H9 (cell line): ENCODE measurements around the gene AKAP9. TPM values are rescaled to one million over a fixed set of nuclear protein-coding genes. Genes with fewer than 3 reads are reported as not detected.

Experiments
- DNase-seq: peaks from one replicate; pipeline ENCODE4 v3.0.0-alpha.2; 2017
- H2AFZ ChIP-seq: one replicate; pipeline ENCODE4 v1.6.1; 2013; ENCODE audit warnings: mild to moderate bottlenecking, low read length, control low read depth, moderate library complexity
- H2AK5ac ChIP-seq: 2 replicates; pipeline ENCODE4 v1.6.1; 2013; ENCODE audit warnings: low read length, control low read depth, mixed read lengths; ENCODE audit not compliant: insufficient read length
- H2BK120ac ChIP-seq: one replicate; pipeline ENCODE4 v1.6.1; 2013; ENCODE audit warnings: low read depth, mild to moderate bottlenecking, low read length, control low read depth, inconsistent platforms; ENCODE audit not compliant: poor library complexity, severe bottlenecking
- H2BK12ac ChIP-seq: 2 replicates; pipeline ENCODE4 v1.6.1; 2013; ENCODE audit warnings: low read length, control low read depth, mixed read lengths, low read depth; ENCODE audit not compliant: insufficient read length
- H2BK15ac ChIP-seq: 2 replicates; pipeline ENCODE4 v1.6.1; 2013; ENCODE audit warnings: low read depth, low read length, control low read depth
- H2BK20ac ChIP-seq: one replicate; pipeline ENCODE4 v1.6.1; 2013; ENCODE audit warnings: low read depth, mild to moderate bottlenecking, low read length, control low read depth, inconsistent platforms; ENCODE audit not compliant: poor library complexity, severe bottlenecking
- H2BK5ac ChIP-seq: 2 replicates; pipeline ENCODE4 v1.6.1; 2013; ENCODE audit warnings: low read length, control low read depth, mixed read lengths; ENCODE audit not compliant: insufficient read length
- H3K14ac ChIP-seq: 2 replicates; pipeline ENCODE4 v1.6.1; 2013; ENCODE audit warnings: low read length, control low read depth; ENCODE audit not compliant: insufficient read depth
- H3K18ac ChIP-seq: 2 replicates; pipeline ENCODE4 v1.6.1; 2013; ENCODE audit warnings: low read depth, mild to moderate bottlenecking, mixed read lengths, low read length, control low read depth; ENCODE audit not compliant: insufficient read length
- H3K23ac ChIP-seq: 2 replicates; pipeline ENCODE4 v1.6.1; 2013; ENCODE audit warnings: low read length, control low read depth, mixed read lengths, low read depth; ENCODE audit not compliant: insufficient read length
- H3K23me2 ChIP-seq: 2 replicates; pipeline ENCODE4 v1.6.1; 2013; ENCODE audit warnings: low read depth, mild to moderate bottlenecking, mixed read lengths, low read length, control low read depth; ENCODE audit not compliant: insufficient read length, poor library complexity, severe bottlenecking
- H3K27ac ChIP-seq: 2 replicates; pipeline ENCODE4 v1.5.1; 2013; ENCODE audit warnings: low read length, control low read depth, mixed read lengths, low read depth; ENCODE audit not compliant: insufficient read length
- H3K27me3 ChIP-seq: 2 replicates; pipeline ENCODE4 v1.6.1; 2013; ENCODE audit warnings: low read length, control low read depth, inconsistent platforms; ENCODE audit not compliant: insufficient read depth
- H3K4ac ChIP-seq: 2 replicates; pipeline ENCODE4 v1.6.1; 2013; ENCODE audit warnings: low read depth, mild to moderate bottlenecking, control low read depth, inconsistent platforms, low read length, moderate library complexity
- H3K4me1 ChIP-seq: 2 replicates; pipeline ENCODE4 v1.6.1; 2013; ENCODE audit warnings: low read length, control low read depth, inconsistent platforms; ENCODE audit not compliant: insufficient read depth
- H3K4me2 ChIP-seq: 2 replicates; pipeline ENCODE4 v1.6.1; 2013; ENCODE audit warnings: low read length, control low read depth, mixed read lengths; ENCODE audit not compliant: insufficient read length, insufficient read depth
- H3K56ac ChIP-seq: 2 replicates; pipeline ENCODE4 v1.6.1; 2013; ENCODE audit warnings: low read depth, mild to moderate bottlenecking, mixed read lengths, low read length, control low read depth; ENCODE audit not compliant: insufficient read length
- H3K79me1 ChIP-seq: 2 replicates; pipeline ENCODE4 v1.6.1; 2013; ENCODE audit warnings: low read depth, mild to moderate bottlenecking, moderate library complexity, low read length, control low read depth, inconsistent platforms; ENCODE audit not compliant: insufficient read depth, poor library complexity, severe bottlenecking
- H3K79me2 ChIP-seq: 2 replicates; pipeline ENCODE4 v1.6.1; 2013; ENCODE audit warnings: low read length, control low read depth, inconsistent platforms; ENCODE audit not compliant: insufficient read depth
- H3K9ac ChIP-seq: 2 replicates; pipeline ENCODE4 v1.6.1; 2013; ENCODE audit warnings: low read length, control low read depth, mixed read lengths; ENCODE audit not compliant: insufficient read length; ENCODE audit errors: extremely low read depth
- H3K9me3 ChIP-seq: one replicate; pipeline ENCODE4 v1.6.1; 2013; ENCODE audit warnings: low read depth, low read length, inconsistent platforms; ENCODE audit not compliant: control insufficient read depth
- H3T11ph ChIP-seq: one replicate; pipeline ENCODE4 v1.6.1; 2013; ENCODE audit warnings: mild to moderate bottlenecking, low read length, control low read depth, inconsistent platforms
- H4K20me1 ChIP-seq: one replicate; pipeline ENCODE4 v1.6.1; 2013; ENCODE audit not compliant: control insufficient read depth, insufficient read length, insufficient read depth
- H4K5ac ChIP-seq: 2 replicates; pipeline ENCODE4 v1.6.1; 2013; ENCODE audit warnings: low read depth, mild to moderate bottlenecking, mixed read lengths, low read length, control low read depth; ENCODE audit not compliant: insufficient read length
- H4K8ac ChIP-seq: replicated peaks from 2 replicates; pipeline ENCODE4 v1.6.1; 2013; ENCODE audit warnings: low read length, control low read depth, mixed read lengths, low read depth; ENCODE audit not compliant: insufficient read length
- H4K91ac ChIP-seq: 2 replicates; pipeline ENCODE4 v1.6.1; 2013; ENCODE audit warnings: low read depth, mild to moderate bottlenecking, moderate library complexity, mixed read lengths, low read length, control low read depth; ENCODE audit not compliant: insufficient read length
- H3K27ac Mint-ChIP-seq, 3 experiments: 2 replicates in 2 of 3; 3 replicates in 1 of 3; pipeline ENCODE4 v1.8.0; 2020 to 2021; ENCODE audit warnings: mixed read lengths in 3 of 3, mild to moderate bottlenecking in 1 of 3, moderate library complexity in 1 of 3
- H3K27me3 Mint-ChIP-seq: 2 replicates; pipeline ENCODE4 v1.8.0; 2021; ENCODE audit warnings: low read depth, mild to moderate bottlenecking, moderate library complexity, mixed read lengths
- H3K36me3 Mint-ChIP-seq, 3 experiments: 2 replicates in 2 of 3; 3 replicates in 1 of 3; pipeline ENCODE4 v1.8.0; 2020 to 2021; ENCODE audit warnings: low read depth in 3 of 3, mixed read lengths in 3 of 3; ENCODE audit not compliant: insufficient read depth in 1 of 3
- H3K4me1 Mint-ChIP-seq, 2 experiments: 2 replicates each; pipeline ENCODE4 v1.8.0; 2020; ENCODE audit warnings: mixed read lengths in 2 of 2
- H3K4me3 Mint-ChIP-seq, 2 experiments: 2 replicates in 1 of 2; 3 replicates in 1 of 2; pipeline ENCODE4 v1.8.0; 2020 to 2021; ENCODE audit warnings: mild to moderate bottlenecking in 2 of 2, mixed read lengths in 2 of 2, moderate library complexity in 1 of 2
- H3K9me3 Mint-ChIP-seq, 2 experiments: 2 replicates in 1 of 2; 3 replicates in 1 of 2; pipeline ENCODE4 v1.8.0; 2020; ENCODE audit warnings: mild to moderate bottlenecking in 2 of 2, mixed read lengths in 2 of 2, moderate library complexity in 1 of 2
- CTCF ChIP-seq: fragments of 200-600 bp; sonication (generic); conservative IDR thresholded peaks from 3 replicates; pipeline ENCODE4 v1.8.0; 2021; ENCODE audit warnings: antibody characterized with exemption, mild to moderate bottlenecking
- WGBS: extraction: QIAGEN DNeasy Blood & Tissue Kit; methylation state at CpG from one replicate; pipeline ENCODE4 v1.1.7; 2013; ENCODE audit warnings: missing lambda C conversion rate, low lambda C conversion rate, mixed read lengths; ENCODE audit not compliant: insufficient read length; ENCODE audit errors: extremely low coverage; 5-methylcytosine and 5-hydroxymethylcytosine counted together
- total RNA-seq: library from RNA; stranded (reverse); gene quantifications from 2 replicates; pipeline ENCODE4 v1.2.1, GENCODE V29; 2021

AKAP9 gene
- total RNA-seq, 1 experiment from 2014 or later = 22.4 TPM

GRCh38 chr7:92058040-92058439 is 117.4 kb downstream of the AKAP9 start:
- Histone ChIP-seq H3T11ph (no peak overlapping the region), H3K79me2 (no peaks in the 10 kb centered on the region), H2AFZ (no peak overlapping the region), H2BK120ac (no peak overlapping the region), H3K9ac (no peak overlapping the region), H3K4me2 (no peak overlapping the region), H2BK20ac (no peak overlapping the region), H3K14ac (no peak overlapping the region), H4K91ac (no peak overlapping the region), H3K56ac (no peak overlapping the region), H3K9me3 (no peaks in the 10 kb centered on the region), H3K27ac (no peak overlapping the region), H2BK12ac (no peak overlapping the region), H2BK15ac (no peak overlapping the region), H3K4me1 (no peaks in the 10 kb centered on the region), H3K23me2 (no peaks in the 10 kb centered on the region), H4K20me1 (no peaks in the 10 kb centered on the region), H3K27me3 (no peaks in the 10 kb centered on the region), H2AK5ac (no peak overlapping the region), H4K5ac (no peak overlapping the region), H3K4ac (no peak overlapping the region), H3K79me1 (no peaks in the 10 kb centered on the region), H3K23ac (no peak overlapping the region), H4K8ac (no peak overlapping the region), H2BK5ac (no peak overlapping the region), H3K18ac (no peak overlapping the region)
- peaks cover 8 to 9% of the 10 kb centered on the region in 2 experiments for H3K4me1 Mint-ChIP-seq
- H3K27ac Mint-ChIP-seq = no peak overlapping the region
- no peaks in the 10 kb centered on the region for H3K9me3 Mint-ChIP-seq
- DNase-seq = no peak
- no peak overlapping the region for H3K4me3 Mint-ChIP-seq
- no peaks in the 10 kb centered on the region for H3K27me3 Mint-ChIP-seq
- no peaks in the 10 kb centered on the region for H3K36me3 Mint-ChIP-seq
- WGBS = no CpG with 5 or more reads among the region's 5 CpGs
- no peak for TF ChIP-seq CTCF
